A673 (cell line): Measurements from ENCODE around the gene IGF1R.

ENCODE experiments used
- CTCF ChIP-seq: fragments of 300-800, 200-600 bp; sonication (generic); conservative IDR thresholded peaks from 2 replicates; pipeline ENCODE4 v1.5.1; 2017; ENCODE audit warnings: low read depth, mild to moderate bottlenecking, antibody characterized with exemption, low read length, moderate library complexity, mixed read lengths
- EZH2 ChIP-seq: fragments of 200-600 bp; sonication (generic); IDR thresholded peaks from 2 replicates; pipeline ENCODE4 v1.6.1; 2017; ENCODE audit warnings: borderline replicate concordance, low read depth, mild to moderate bottlenecking, mixed read lengths, antibody characterized with exemption, low read length; ENCODE audit not compliant: poor library complexity, severe bottlenecking

GRCh38 chr15:98957655-98958054 is 309.3 kb downstream of the IGF1R start:
- TF ChIP-seq CTCF: no peak
- TF ChIP-seq EZH2: no peak
